MM.1S (cell line): ENCODE measurements around the gene SGMS1.

ENCODE experiments used
- DNase-seq: peaks from one replicate; pipeline ENCODE4 v3.0.0-alpha.2; 2015
- H2AFZ ChIP-seq: fragments of 300-600 bp; sonication (generic); 2 replicates; pipeline ENCODE4 v1.6.0; 2016; ENCODE audit warnings: antibody characterized with exemption, low read length
- H3F3A ChIP-seq: fragments of 300-600 bp; sonication (generic); 2 replicates; pipeline ENCODE4 v1.6.1; 2016; ENCODE audit warnings: mild to moderate bottlenecking, antibody characterized with exemption, low read length, moderate library complexity, mixed read lengths; ENCODE audit not compliant: insufficient read depth
- H3K27ac ChIP-seq: fragments of 300-600 bp; sonication (generic); 2 replicates; pipeline ENCODE4 v1.5.1; 2016; ENCODE audit warnings: mild to moderate bottlenecking, low read length
- H3K27me3 ChIP-seq: fragments of 300-600 bp; sonication (generic); replicated peaks from 2 replicates; pipeline ENCODE4 v1.6.0; 2016; ENCODE audit warnings: low read length; ENCODE audit not compliant: insufficient read depth
- H3K36me3 ChIP-seq: fragments of 300-600 bp; sonication (generic); replicated peaks from 2 replicates; pipeline ENCODE4 v1.6.1; 2016; ENCODE audit warnings: mild to moderate bottlenecking, low read length, mixed read lengths; ENCODE audit not compliant: insufficient read depth
- H3K4me1 ChIP-seq: fragments of 300-600 bp; sonication (generic); 2 replicates; pipeline ENCODE4 v1.6.1; 2016; ENCODE audit warnings: low read length, mixed read lengths
- H3K4me2 ChIP-seq: fragments of 300-600 bp; sonication (generic); 2 replicates; pipeline ENCODE4 v1.6.0; 2016; ENCODE audit warnings: low read depth, low read length
- H3K4me3 ChIP-seq: fragments of 300-600 bp; sonication (generic); 2 replicates; pipeline ENCODE4 v1.5.1; 2016; ENCODE audit warnings: low read length, mixed read lengths
- H3K79me2 ChIP-seq: fragments of 300-600 bp; sonication (generic); 2 replicates; pipeline ENCODE4 v1.6.1; 2016; ENCODE audit warnings: mixed run types, low read length, mixed read lengths
- H3K9ac ChIP-seq: fragments of 300-600 bp; sonication (generic); 2 replicates; pipeline ENCODE4 v1.6.1; 2016; ENCODE audit warnings: low read length, mixed read lengths
- H3K9me2 ChIP-seq: fragments of 300-600 bp; sonication (generic); replicated peaks from 2 replicates; pipeline ENCODE4 v1.6.1; 2016; ENCODE audit warnings: mild to moderate bottlenecking, low read length, mixed read lengths; ENCODE audit not compliant: insufficient read depth
- H3K9me3 ChIP-seq: fragments of 300-600 bp; sonication (generic); replicated peaks from 2 replicates; pipeline ENCODE4 v1.6.1; 2016; ENCODE audit warnings: mild to moderate bottlenecking, low read length, mixed read lengths; ENCODE audit not compliant: insufficient read depth
- H4K20me1 ChIP-seq: fragments of 300-600 bp; sonication (generic); 2 replicates; pipeline ENCODE4 v1.6.1; 2016; ENCODE audit warnings: mild to moderate bottlenecking, low read length, moderate library complexity, mixed read lengths; ENCODE audit not compliant: insufficient read depth
- EZH2 ChIP-seq: fragments of 300-600 bp; sonication (generic); optimal IDR thresholded peaks from 2 replicates; pipeline ENCODE3; 2017; ENCODE audit warnings: low read depth, mild to moderate bottlenecking, antibody characterized with exemption, low read length, mixed read lengths
- EZH2phosphoT487 ChIP-seq: fragments of 300-600 bp; sonication (generic); IDR thresholded peaks from 2 replicates; pipeline ENCODE4 v1.6.1; 2018; ENCODE audit warnings: antibody characterized with exemption, low read length
- TF ChIP-seq, protein P1 (sequence below): fragments of 300-600 bp; sonication (generic); IDR thresholded peaks from 2 replicates; pipeline ENCODE4 v1.5.1; 2016; ENCODE audit warnings: antibody characterized with exemption, low read length, mixed read lengths

The SGMS1 gene

GRCh38 chr10:50422259-50422658 is 201.5 kb downstream of the SGMS1 start:
- H3K4me1 ChIP-seq = peaks cover 39% of the 10 kb centered on the region
- 0 out of 2 replicates have a peak, but pooled peaks cover 4% of the 10 kb centered on the region for H3K79me2 ChIP-seq
- peak overlapping the region; percentile 43; the same call in 1 of the 2 replicates for H3K27ac ChIP-seq
- H3K27me3 ChIP-seq = no peaks in the 10 kb centered on the region
- TF ChIP-seq EZH2 = no peak
- H2AFZ ChIP-seq = no peak overlapping the region
- no peak overlapping the region for H3K9ac ChIP-seq
- H4K20me1 ChIP-seq = no peaks in the 10 kb centered on the region
- H3K4me3 ChIP-seq = 0 out of 2 replicates have a peak overlapping the region, but pooled peaks have one; percentile 5
- H3K9me2 ChIP-seq = no peaks in the 10 kb centered on the region
- no peaks in the 10 kb centered on the region for H3K9me3 ChIP-seq
- DNase-seq = peak; percentile 45
- peaks cover 12% of the 10 kb centered on the region for H3F3A ChIP-seq
- H3K36me3 ChIP-seq = no peaks in the 10 kb centered on the region
- peak overlapping the region; percentile 34 for H3K4me2 ChIP-seq

DNA sequence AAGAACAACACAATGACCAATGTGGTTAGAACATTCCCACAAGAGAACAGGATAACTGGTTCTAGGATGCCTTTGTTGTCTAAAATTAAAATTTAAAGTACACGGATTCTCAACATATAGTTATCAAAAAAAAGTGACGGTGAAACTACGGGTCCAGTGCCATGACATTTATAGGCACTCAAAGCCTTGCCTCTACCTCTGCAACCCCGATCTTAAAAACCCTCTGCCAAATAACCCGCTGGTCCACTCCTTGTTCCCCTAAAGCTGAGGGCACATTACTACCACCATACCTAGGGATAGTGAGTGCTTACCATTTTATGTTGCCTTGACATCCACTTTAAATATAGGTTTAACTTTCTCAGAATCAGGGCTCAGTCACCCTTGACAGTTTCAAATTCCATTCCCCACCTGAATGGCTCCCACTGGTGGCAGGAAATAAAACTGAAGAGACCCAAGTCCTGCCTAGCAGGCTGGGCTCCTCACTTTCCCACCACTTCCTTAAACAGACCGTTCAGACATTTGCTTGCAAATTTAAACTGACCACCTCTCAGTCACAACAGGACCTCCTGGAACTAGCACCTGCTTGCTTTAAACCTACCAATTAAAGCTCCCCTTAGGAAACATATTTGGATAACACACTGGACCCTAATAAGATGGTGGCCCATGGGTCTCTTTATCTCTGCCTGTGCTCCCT is 202.6 kb downstream of the SGMS1 start:
- Histone ChIP-seq H3K4me3 (no peak overlapping the region), H3K4me1 (peaks cover 32% of the 10 kb centered on the region), H4K20me1 (no peaks in the 10 kb centered on the region), H3K36me3 (no peaks in the 10 kb centered on the region), H3K9me3 (no peaks in the 10 kb centered on the region), H3K9me2 (no peaks in the 10 kb centered on the region), H3K79me2 (0 out of 2 replicates have a peak, but pooled peaks cover 4% of the 10 kb centered on the region), H3K4me2 (peak overlapping the region; percentile 34), H2AFZ (no peak overlapping the region), H3F3A (peaks cover 12% of the 10 kb centered on the region), H3K27me3 (no peaks in the 10 kb centered on the region), H3K9ac (no peak overlapping the region), H3K27ac (peak overlapping the region; percentile 43; the same call in 1 of the 2 replicates)
- DNase-seq = peak; percentile 48
- TF ChIP-seq, protein P1, sequence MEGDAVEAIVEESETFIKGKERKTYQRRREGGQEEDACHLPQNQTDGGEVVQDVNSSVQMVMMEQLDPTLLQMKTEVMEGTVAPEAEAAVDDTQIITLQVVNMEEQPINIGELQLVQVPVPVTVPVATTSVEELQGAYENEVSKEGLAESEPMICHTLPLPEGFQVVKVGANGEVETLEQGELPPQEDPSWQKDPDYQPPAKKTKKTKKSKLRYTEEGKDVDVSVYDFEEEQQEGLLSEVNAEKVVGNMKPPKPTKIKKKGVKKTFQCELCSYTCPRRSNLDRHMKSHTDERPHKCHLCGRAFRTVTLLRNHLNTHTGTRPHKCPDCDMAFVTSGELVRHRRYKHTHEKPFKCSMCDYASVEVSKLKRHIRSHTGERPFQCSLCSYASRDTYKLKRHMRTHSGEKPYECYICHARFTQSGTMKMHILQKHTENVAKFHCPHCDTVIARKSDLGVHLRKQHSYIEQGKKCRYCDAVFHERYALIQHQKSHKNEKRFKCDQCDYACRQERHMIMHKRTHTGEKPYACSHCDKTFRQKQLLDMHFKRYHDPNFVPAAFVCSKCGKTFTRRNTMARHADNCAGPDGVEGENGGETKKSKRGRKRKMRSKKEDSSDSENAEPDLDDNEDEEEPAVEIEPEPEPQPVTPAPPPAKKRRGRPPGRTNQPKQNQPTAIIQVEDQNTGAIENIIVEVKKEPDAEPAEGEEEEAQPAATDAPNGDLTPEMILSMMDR = peak; percentile 76
- TF ChIP-seq EZH2 = no peak

DNA sequence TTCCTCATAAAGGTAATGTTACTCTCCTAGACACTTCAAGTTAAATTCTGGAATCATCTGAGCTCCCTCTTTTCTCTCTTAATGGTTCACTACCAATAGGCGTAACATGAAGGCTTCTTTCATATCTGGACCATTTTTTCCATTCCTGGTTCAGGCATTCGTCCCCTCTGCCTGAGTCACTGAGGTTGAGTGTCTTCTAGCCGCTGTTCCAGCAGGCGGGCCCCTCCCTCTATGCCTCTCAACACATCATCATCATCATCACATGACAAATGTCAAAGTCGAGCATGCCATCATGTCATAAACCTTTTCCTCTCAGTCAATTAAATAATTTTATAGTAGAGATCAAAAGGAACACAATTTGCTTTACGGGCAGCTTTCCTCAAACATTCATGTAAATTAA is 203.6 kb downstream of the SGMS1 start:
- no peaks in the 10 kb centered on the region for H4K20me1 ChIP-seq

More for the DNA sequence above, 203.6 kb downstream of the SGMS1 start:
- H3K4me2 ChIP-seq = no peak overlapping the region
- DNase-seq = no peak
- H3K27ac ChIP-seq = no peak overlapping the region
- H2AFZ ChIP-seq = no peak overlapping the region
- no peaks in the 10 kb centered on the region for H3K9me2 ChIP-seq
- H3K4me1 ChIP-seq = peaks cover 28% of the 10 kb centered on the region
- TF ChIP-seq EZH2phosphoT487 = no peak
- TF ChIP-seq EZH2 = no peak
- TF ChIP-seq, protein P1 = no peak
- no peak overlapping the region for H3K9ac ChIP-seq
- no peaks in the 10 kb centered on the region for H3K9me3 ChIP-seq
- H3K4me3 ChIP-seq = no peak overlapping the region
- H3K36me3 ChIP-seq = no peaks in the 10 kb centered on the region
- no peaks in the 10 kb centered on the region for H3K27me3 ChIP-seq
- H3K79me2 ChIP-seq = 0 out of 2 replicates have a peak, but pooled peaks cover 4% of the 10 kb centered on the region
- peaks cover 12% of the 10 kb centered on the region; the same call in 1 of the 2 replicates for H3F3A ChIP-seq
